Neural cell (in vitro differentiated cells): ENCODE data around the gene MEIS1. TPM values are rescaled to one million over a fixed set of nuclear protein-coding genes. Genes with fewer than 3 reads are reported as not detected.
A peak's percentile ranks its signal among the peaks of the same experiment; 100 is the strongest.

Experiments
- H2AFZ ChIP-seq: fragments of 200-600, 300-800 bp; sonication (generic), shearing (Covaris generic); 2 replicates; pipeline ENCODE4 v1.6.0; 2014; ENCODE audit warnings: low read depth, mild to moderate bottlenecking, antibody characterized with exemption, low read length, moderate library complexity
- H3F3A ChIP-seq: fragments of 200-600 bp; shearing (Covaris generic); 2 replicates; pipeline ENCODE4 v1.6.1; 2016; ENCODE audit warnings: mild to moderate bottlenecking, moderate library complexity, mixed read lengths, antibody characterized with exemption, low read length; ENCODE audit not compliant: insufficient read depth, poor library complexity, severe bottlenecking
- H3K27ac ChIP-seq: fragments of 200-600, 300-800 bp; sonication (generic), shearing (Covaris generic); 2 replicates; pipeline ENCODE4 v1.5.1; 2014; ENCODE audit warnings: mild to moderate bottlenecking, low read length, moderate library complexity
- H3K27me3 ChIP-seq: fragments of 300-800, 200-600 bp; sonication (generic), shearing (Covaris generic); 2 replicates; pipeline ENCODE4 v1.6.0; 2014; ENCODE audit warnings: mild to moderate bottlenecking, low read depth, low read length, moderate library complexity; ENCODE audit not compliant: insufficient read depth
- H3K36me3 ChIP-seq: fragments of 300-800, 200-600 bp; sonication (generic), shearing (Covaris generic); 2 replicates; pipeline ENCODE4 v1.5.1; 2014; ENCODE audit warnings: mild to moderate bottlenecking, antibody characterized with exemption, low read length, moderate library complexity; ENCODE audit not compliant: insufficient read depth
- H3K4me2 ChIP-seq: fragments of 300-800, 200-600 bp; sonication (generic), shearing (Covaris generic); 2 replicates; pipeline ENCODE4 v1.6.0; 2014; ENCODE audit warnings: mild to moderate bottlenecking, low read length
- H3K4me3 ChIP-seq: fragments of 300-800, 200-600 bp; sonication (generic), shearing (Covaris generic); 2 replicates; pipeline ENCODE4 v1.5.1; 2014; ENCODE audit warnings: mild to moderate bottlenecking, low read length, moderate library complexity
- H3K79me2 ChIP-seq: fragments of 200-600 bp; shearing (Covaris generic); replicated peaks from 2 replicates; pipeline ENCODE4 v1.6.0; 2014; ENCODE audit warnings: mild to moderate bottlenecking, low read length, moderate library complexity; ENCODE audit not compliant: insufficient read depth
- H3K9ac ChIP-seq: fragments of 300-800, 200-600 bp; sonication (generic), shearing (Covaris generic); 2 replicates; pipeline ENCODE4 v1.6.1; 2016; ENCODE audit warnings: mild to moderate bottlenecking, low read length, mixed read lengths
- H3K9me2 ChIP-seq: fragments of 200-600 bp; shearing (Covaris generic); 2 replicates; pipeline ENCODE4 v1.6.1; 2016; ENCODE audit warnings: mild to moderate bottlenecking, low read length, mixed read lengths; ENCODE audit not compliant: insufficient read depth
- H3K9me3 ChIP-seq: fragments of 200-600, 300-800 bp; sonication (generic), shearing (Covaris generic); 2 replicates; pipeline ENCODE4 v1.6.1; 2016; ENCODE audit warnings: mild to moderate bottlenecking, mixed run types, low read length, moderate library complexity, mixed read lengths
- H4K20me1 ChIP-seq: fragments of 200-600 bp; shearing (Covaris generic); 2 replicates; pipeline ENCODE4 v1.6.1; 2016; ENCODE audit warnings: mild to moderate bottlenecking, mixed run types; ENCODE audit not compliant: insufficient read depth
- CTCF ChIP-seq: fragments of 450-650 bp; IDR thresholded peaks from 2 replicates; pipeline ENCODE4 v1.5.1; 2014; ENCODE audit warnings: antibody characterized with exemption, mild to moderate bottlenecking, moderate library complexity; ENCODE audit not compliant: poor library complexity, severe bottlenecking
- EP300 ChIP-seq: fragments of 450-650 bp; conservative IDR thresholded peaks from 2 replicates; pipeline ENCODE4 v1.6.1; 2014; ENCODE audit warnings: antibody characterized with exemption, mild to moderate bottlenecking, moderate library complexity; ENCODE audit not compliant: poor library complexity, severe bottlenecking
- EZH2 ChIP-seq: fragments of 200-600, 300-800 bp; shearing (Covaris generic), sonication (generic); IDR thresholded peaks from 2 replicates; pipeline ENCODE4 v1.6.1; 2014; ENCODE audit warnings: antibody characterized with exemption, low read length, borderline replicate concordance, mild to moderate bottlenecking; ENCODE audit not compliant: insufficient read depth, poor library complexity, severe bottlenecking
- MXI1 ChIP-seq: fragments of 450-650 bp; conservative IDR thresholded peaks from 2 replicates; pipeline ENCODE4 v1.6.1; 2014; ENCODE audit warnings: antibody characterized with exemption, mild to moderate bottlenecking; ENCODE audit not compliant: poor library complexity, severe bottlenecking
- POLR2AphosphoS5 ChIP-seq: IDR thresholded peaks from 2 replicates; pipeline ENCODE4 v1.6.1; 2012
- RAD21 ChIP-seq: fragments of 450-650 bp; conservative IDR thresholded peaks from 2 replicates; pipeline ENCODE4 v1.6.1; 2014; ENCODE audit warnings: antibody characterized with exemption, mild to moderate bottlenecking, moderate library complexity
- SMC3 ChIP-seq: fragments of 450-650 bp; conservative IDR thresholded peaks from 2 replicates; pipeline ENCODE4 v1.6.1; 2014; ENCODE audit warnings: antibody characterized with exemption, mild to moderate bottlenecking, moderate library complexity; ENCODE audit not compliant: poor library complexity
- TAF1 ChIP-seq: IDR thresholded peaks from 2 replicates; pipeline ENCODE4 v1.6.1; 2012; ENCODE audit warnings: low read depth
- polyA plus RNA-seq: library from polyadenylated mRNA; depleted of rRNA; stranded (reverse); fragments of >200 nt; gene quantifications from 2 replicates; pipeline ENCODE4 v1.2.3, GENCODE V29; 2014
- TF ChIP-seq, protein P1 (sequence below): IDR thresholded peaks from 2 replicates; pipeline ENCODE4 v1.6.1; 2012; ENCODE audit warnings: borderline replicate concordance

The MEIS1 gene
- polyA plus RNA-seq, 1 donor from 2014 or later = 46.5 TPM

GRCh38 chr2:66544258-66544657 is 109.3 kb downstream of the MEIS1 start:
- Histone ChIP-seq H3K36me3 (no peaks in the 10 kb centered on the region), H3K27ac (peak overlapping the region; percentile 74), H2AFZ (no peak overlapping the region), H3K27me3 (no peaks in the 10 kb centered on the region), H4K20me1 (no peaks in the 10 kb centered on the region), H3K79me2 (peaks cover 16% of the 10 kb centered on the region), H3K4me3 (no peak overlapping the region), H3K9me3 (no peaks in the 10 kb centered on the region), H3K9ac (no peak overlapping the region), H3K4me2 (no peak overlapping the region), H3F3A (no peaks in the 10 kb centered on the region), H3K9me2 (no peaks in the 10 kb centered on the region)
- no peak for TF ChIP-seq RAD21
- no peak for TF ChIP-seq POLR2AphosphoS5
- no peak for TF ChIP-seq CTCF
- TF ChIP-seq, protein P1, sequence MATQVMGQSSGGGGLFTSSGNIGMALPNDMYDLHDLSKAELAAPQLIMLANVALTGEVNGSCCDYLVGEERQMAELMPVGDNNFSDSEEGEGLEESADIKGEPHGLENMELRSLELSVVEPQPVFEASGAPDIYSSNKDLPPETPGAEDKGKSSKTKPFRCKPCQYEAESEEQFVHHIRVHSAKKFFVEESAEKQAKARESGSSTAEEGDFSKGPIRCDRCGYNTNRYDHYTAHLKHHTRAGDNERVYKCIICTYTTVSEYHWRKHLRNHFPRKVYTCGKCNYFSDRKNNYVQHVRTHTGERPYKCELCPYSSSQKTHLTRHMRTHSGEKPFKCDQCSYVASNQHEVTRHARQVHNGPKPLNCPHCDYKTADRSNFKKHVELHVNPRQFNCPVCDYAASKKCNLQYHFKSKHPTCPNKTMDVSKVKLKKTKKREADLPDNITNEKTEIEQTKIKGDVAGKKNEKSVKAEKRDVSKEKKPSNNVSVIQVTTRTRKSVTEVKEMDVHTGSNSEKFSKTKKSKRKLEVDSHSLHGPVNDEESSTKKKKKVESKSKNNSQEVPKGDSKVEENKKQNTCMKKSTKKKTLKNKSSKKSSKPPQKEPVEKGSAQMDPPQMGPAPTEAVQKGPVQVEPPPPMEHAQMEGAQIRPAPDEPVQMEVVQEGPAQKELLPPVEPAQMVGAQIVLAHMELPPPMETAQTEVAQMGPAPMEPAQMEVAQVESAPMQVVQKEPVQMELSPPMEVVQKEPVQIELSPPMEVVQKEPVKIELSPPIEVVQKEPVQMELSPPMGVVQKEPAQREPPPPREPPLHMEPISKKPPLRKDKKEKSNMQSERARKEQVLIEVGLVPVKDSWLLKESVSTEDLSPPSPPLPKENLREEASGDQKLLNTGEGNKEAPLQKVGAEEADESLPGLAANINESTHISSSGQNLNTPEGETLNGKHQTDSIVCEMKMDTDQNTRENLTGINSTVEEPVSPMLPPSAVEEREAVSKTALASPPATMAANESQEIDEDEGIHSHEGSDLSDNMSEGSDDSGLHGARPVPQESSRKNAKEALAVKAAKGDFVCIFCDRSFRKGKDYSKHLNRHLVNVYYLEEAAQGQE = no peak
- TF ChIP-seq SMC3 = no peak
- TF ChIP-seq MXI1 = no peak
- TF ChIP-seq EP300 = no peak
- TF ChIP-seq EZH2 = no peak
- TF ChIP-seq TAF1 = no peak

GRCh38 chr2:66545258-66545657 is 110.3 kb downstream of the MEIS1 start:
- Histone ChIP-seq H3F3A (no peaks in the 10 kb centered on the region), H4K20me1 (no peaks in the 10 kb centered on the region), H3K9me3 (no peaks in the 10 kb centered on the region), H3K4me3 (no peak overlapping the region), H2AFZ (no peak overlapping the region), H3K79me2 (peaks cover 16% of the 10 kb centered on the region), H3K9me2 (no peaks in the 10 kb centered on the region), H3K4me2 (no peak overlapping the region), H3K27ac (no peak overlapping the region), H3K9ac (no peak overlapping the region), H3K27me3 (no peaks in the 10 kb centered on the region), H3K36me3 (no peaks in the 10 kb centered on the region)
- TF ChIP-seq EP300 = no peak
- TF ChIP-seq CTCF = no peak
- TF ChIP-seq POLR2AphosphoS5 = no peak
- TF ChIP-seq MXI1 = no peak
- TF ChIP-seq, protein P1 = no peak
- no peak for TF ChIP-seq SMC3
- no peak for TF ChIP-seq RAD21
- no peak for TF ChIP-seq TAF1
- TF ChIP-seq EZH2 = no peak
